Fibroblast of skin of abdomen (primary cell): ENCODE measurements around the gene PGAP2.
"Not testable (repeated sequence)": the region's sequence is repeated elsewhere in the genome, so short reads cannot be mapped to it uniquely, and the experiment has no call there.

Experiments used
- DNase-seq: peaks from one replicate; pipeline ENCODE4 v3.0.0-alpha.2; 2013

The PGAP2 gene

GRCh38 chr11:3856856-3857553 lies 48.6 kb downstream of the PGAP2 start:
- no peak for DNase-seq

- DNase-seq = no peak
Observed at GRCh38 chr11:3857628-3858027, 49.3 kb downstream of the PGAP2 start.

GRCh38 chr11:3859373-3859881 lies 51.1 kb downstream of the PGAP2 start:
- DNase-seq = no peak

- no peak for DNase-seq
Observed at GRCh38 chr11:3860375-3860774, 52.0 kb downstream of the PGAP2 start.

GRCh38 chr11:3860898-3861393 lies 52.6 kb downstream of the PGAP2 start:
- not testable (repeated sequence) for DNase-seq

- no peak for DNase-seq
Observed at GRCh38 chr11:3861683-3862082, 53.3 kb downstream of the PGAP2 start.

GRCh38 chr11:3865388-3866193 lies 57.2 kb downstream of the PGAP2 start:
- DNase-seq = peak; percentile 58

- DNase-seq = no peak
Observed at GRCh38 chr11:3866206-3866605, 57.8 kb downstream of the PGAP2 start.

GRCh38 chr11:3866836-3867208 lies 58.5 kb downstream of the PGAP2 start:
- DNase-seq = no peak

GRCh38 chr11:3867209-3868091 lies 59.1 kb downstream of the PGAP2 start:
- DNase-seq = no peak

- no peak for DNase-seq
Observed at GRCh38 chr11:3873712-3874349, 65.5 kb downstream of the PGAP2 start.
